ENCODE results near the gene HIPK2.

GRCh38 chr7:139715194-139715815 lies 62.5 kb downstream of the HIPK2 start:
- TF ChIP-seq EZH2phosphoT487 (IDR thresholded peaks at IDR 0.05; ENCODE audit: borderline replicate concordance, low read depth, low read length) (no peak), CTCF (conservative IDR thresholded peaks at IDR 0.05; ENCODE audit: low read length) (no peak)
